Neural cell (in vitro differentiated cells): ENCODE results near the gene LTA4H. TPM values are rescaled to one million over a fixed set of nuclear protein-coding genes. Genes with fewer than 3 reads are reported as not detected.

Experiments
- H2AFZ ChIP-seq: fragments of 200-600, 300-800 bp; sonication (generic), shearing (Covaris generic); 2 replicates; pipeline ENCODE4 v1.6.0; 2014; ENCODE audit warnings: low read depth, mild to moderate bottlenecking, antibody characterized with exemption, low read length, moderate library complexity
- H3F3A ChIP-seq: fragments of 200-600 bp; shearing (Covaris generic); 2 replicates; pipeline ENCODE4 v1.6.1; 2016; ENCODE audit warnings: mild to moderate bottlenecking, moderate library complexity, mixed read lengths, antibody characterized with exemption, low read length; ENCODE audit not compliant: insufficient read depth, poor library complexity, severe bottlenecking
- H3K27ac ChIP-seq: fragments of 200-600, 300-800 bp; sonication (generic), shearing (Covaris generic); 2 replicates; pipeline ENCODE4 v1.5.1; 2014; ENCODE audit warnings: mild to moderate bottlenecking, low read length, moderate library complexity
- H3K27me3 ChIP-seq: fragments of 300-800, 200-600 bp; sonication (generic), shearing (Covaris generic); 2 replicates; pipeline ENCODE4 v1.6.0; 2014; ENCODE audit warnings: mild to moderate bottlenecking, low read depth, low read length, moderate library complexity; ENCODE audit not compliant: insufficient read depth
- H3K36me3 ChIP-seq: fragments of 300-800, 200-600 bp; sonication (generic), shearing (Covaris generic); 2 replicates; pipeline ENCODE4 v1.5.1; 2014; ENCODE audit warnings: mild to moderate bottlenecking, antibody characterized with exemption, low read length, moderate library complexity; ENCODE audit not compliant: insufficient read depth
- H3K4me2 ChIP-seq: fragments of 300-800, 200-600 bp; sonication (generic), shearing (Covaris generic); 2 replicates; pipeline ENCODE4 v1.6.0; 2014; ENCODE audit warnings: mild to moderate bottlenecking, low read length
- H3K4me3 ChIP-seq: fragments of 300-800, 200-600 bp; sonication (generic), shearing (Covaris generic); 2 replicates; pipeline ENCODE4 v1.5.1; 2014; ENCODE audit warnings: mild to moderate bottlenecking, low read length, moderate library complexity
- H3K79me2 ChIP-seq: fragments of 200-600 bp; shearing (Covaris generic); replicated peaks from 2 replicates; pipeline ENCODE4 v1.6.0; 2014; ENCODE audit warnings: mild to moderate bottlenecking, low read length, moderate library complexity; ENCODE audit not compliant: insufficient read depth
- H3K9ac ChIP-seq: fragments of 300-800, 200-600 bp; sonication (generic), shearing (Covaris generic); 2 replicates; pipeline ENCODE4 v1.6.1; 2016; ENCODE audit warnings: mild to moderate bottlenecking, low read length, mixed read lengths
- H3K9me2 ChIP-seq: fragments of 200-600 bp; shearing (Covaris generic); 2 replicates; pipeline ENCODE4 v1.6.1; 2016; ENCODE audit warnings: mild to moderate bottlenecking, low read length, mixed read lengths; ENCODE audit not compliant: insufficient read depth
- H3K9me3 ChIP-seq: fragments of 200-600, 300-800 bp; sonication (generic), shearing (Covaris generic); 2 replicates; pipeline ENCODE4 v1.6.1; 2016; ENCODE audit warnings: mild to moderate bottlenecking, mixed run types, low read length, moderate library complexity, mixed read lengths
- H4K20me1 ChIP-seq: fragments of 200-600 bp; shearing (Covaris generic); 2 replicates; pipeline ENCODE4 v1.6.1; 2016; ENCODE audit warnings: mild to moderate bottlenecking, mixed run types; ENCODE audit not compliant: insufficient read depth
- CTCF ChIP-seq: fragments of 450-650 bp; IDR thresholded peaks from 2 replicates; pipeline ENCODE4 v1.5.1; 2014; ENCODE audit warnings: antibody characterized with exemption, mild to moderate bottlenecking, moderate library complexity; ENCODE audit not compliant: poor library complexity, severe bottlenecking
- EP300 ChIP-seq: fragments of 450-650 bp; conservative IDR thresholded peaks from 2 replicates; pipeline ENCODE4 v1.6.1; 2014; ENCODE audit warnings: antibody characterized with exemption, mild to moderate bottlenecking, moderate library complexity; ENCODE audit not compliant: poor library complexity, severe bottlenecking
- EZH2 ChIP-seq: fragments of 200-600, 300-800 bp; shearing (Covaris generic), sonication (generic); IDR thresholded peaks from 2 replicates; pipeline ENCODE4 v1.6.1; 2014; ENCODE audit warnings: antibody characterized with exemption, low read length, borderline replicate concordance, mild to moderate bottlenecking; ENCODE audit not compliant: insufficient read depth, poor library complexity, severe bottlenecking
- MXI1 ChIP-seq: fragments of 450-650 bp; conservative IDR thresholded peaks from 2 replicates; pipeline ENCODE4 v1.6.1; 2014; ENCODE audit warnings: antibody characterized with exemption, mild to moderate bottlenecking; ENCODE audit not compliant: poor library complexity, severe bottlenecking
- POLR2AphosphoS5 ChIP-seq: IDR thresholded peaks from 2 replicates; pipeline ENCODE4 v1.6.1; 2012
- RAD21 ChIP-seq: fragments of 450-650 bp; conservative IDR thresholded peaks from 2 replicates; pipeline ENCODE4 v1.6.1; 2014; ENCODE audit warnings: antibody characterized with exemption, mild to moderate bottlenecking, moderate library complexity
- SMC3 ChIP-seq: fragments of 450-650 bp; conservative IDR thresholded peaks from 2 replicates; pipeline ENCODE4 v1.6.1; 2014; ENCODE audit warnings: antibody characterized with exemption, mild to moderate bottlenecking, moderate library complexity; ENCODE audit not compliant: poor library complexity
- TAF1 ChIP-seq: IDR thresholded peaks from 2 replicates; pipeline ENCODE4 v1.6.1; 2012; ENCODE audit warnings: low read depth
- polyA plus RNA-seq: library from polyadenylated mRNA; depleted of rRNA; stranded (reverse); fragments of >200 nt; gene quantifications from 2 replicates; pipeline ENCODE4 v1.2.3, GENCODE V29; 2014
- TF ChIP-seq, protein P1 (sequence below): IDR thresholded peaks from 2 replicates; pipeline ENCODE4 v1.6.1; 2012; ENCODE audit warnings: borderline replicate concordance

LTA4H gene
- polyA plus RNA-seq, 1 donor from 2014 or later = 55.3 TPM

DNA sequence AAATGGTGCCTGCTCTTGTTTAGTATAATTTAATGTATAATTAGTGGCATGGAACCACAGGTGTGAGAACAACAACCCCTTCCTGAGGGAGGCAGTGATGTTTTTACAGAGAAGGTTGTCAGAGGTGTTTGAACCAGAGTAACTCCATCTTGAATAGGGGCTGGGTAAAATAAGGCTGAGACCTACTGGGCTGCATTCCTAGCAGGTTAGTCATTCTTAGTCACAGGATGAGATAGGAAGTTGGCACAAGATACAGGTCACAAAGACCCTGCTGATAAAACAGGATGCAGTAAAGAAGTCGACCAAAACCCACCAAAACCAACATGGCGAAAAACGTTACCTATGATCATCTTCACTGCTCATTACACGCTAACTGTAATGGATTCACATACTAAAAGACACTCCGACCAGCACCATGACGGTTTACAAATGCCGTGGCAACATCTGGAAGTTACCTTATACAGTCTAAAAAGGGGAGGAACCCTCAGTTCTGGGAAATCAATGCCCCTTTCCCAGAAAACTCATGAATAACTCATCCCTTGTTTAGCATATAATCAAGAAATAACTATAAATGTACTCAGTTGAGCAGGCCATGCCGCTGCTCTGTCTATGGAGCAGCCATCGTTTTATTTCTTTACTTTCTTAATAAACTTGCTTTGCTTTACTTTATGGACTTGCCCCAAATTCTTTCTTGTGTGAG is 47.8 kb upstream of the LTA4H start:
- no peaks in the 10 kb centered on the region for H3K36me3 ChIP-seq

GRCh38 chr12:96081596-96081995 is 46.2 kb upstream of the LTA4H start:
- no peak overlapping the region for H3K27ac ChIP-seq
- no peak overlapping the region for H3K4me2 ChIP-seq
- H3K9me2 ChIP-seq = no peaks in the 10 kb centered on the region
- H3F3A ChIP-seq = no peaks in the 10 kb centered on the region
- H3K9me3 ChIP-seq = no peaks in the 10 kb centered on the region
- no peak for TF ChIP-seq RAD21
- no peaks in the 10 kb centered on the region for H3K79me2 ChIP-seq
- H3K9ac ChIP-seq = no peak overlapping the region
- H4K20me1 ChIP-seq = no peaks in the 10 kb centered on the region
- no peak overlapping the region for H3K4me3 ChIP-seq
- H3K36me3 ChIP-seq = no peaks in the 10 kb centered on the region
- H2AFZ ChIP-seq = no peak overlapping the region
- no peaks in the 10 kb centered on the region for H3K27me3 ChIP-seq

More for the DNA sequence above, 47.8 kb upstream of the LTA4H start:
- Histone ChIP-seq H3F3A (no peaks in the 10 kb centered on the region), H4K20me1 (no peaks in the 10 kb centered on the region), H3K9ac (no peak overlapping the region), H3K27ac (no peak overlapping the region), H3K27me3 (no peaks in the 10 kb centered on the region), H3K9me2 (no peaks in the 10 kb centered on the region), H3K79me2 (no peaks in the 10 kb centered on the region), H2AFZ (no peak overlapping the region), H3K4me3 (no peak overlapping the region), H3K4me2 (no peak overlapping the region), H3K9me3 (no peaks in the 10 kb centered on the region)
- TF ChIP-seq EP300 (no peak), SMC3 (no peak), EZH2 (no peak), CTCF (no peak), POLR2AphosphoS5 (no peak), RAD21 (no peak), MXI1 (no peak), TAF1 (no peak)
- TF ChIP-seq, protein P1, sequence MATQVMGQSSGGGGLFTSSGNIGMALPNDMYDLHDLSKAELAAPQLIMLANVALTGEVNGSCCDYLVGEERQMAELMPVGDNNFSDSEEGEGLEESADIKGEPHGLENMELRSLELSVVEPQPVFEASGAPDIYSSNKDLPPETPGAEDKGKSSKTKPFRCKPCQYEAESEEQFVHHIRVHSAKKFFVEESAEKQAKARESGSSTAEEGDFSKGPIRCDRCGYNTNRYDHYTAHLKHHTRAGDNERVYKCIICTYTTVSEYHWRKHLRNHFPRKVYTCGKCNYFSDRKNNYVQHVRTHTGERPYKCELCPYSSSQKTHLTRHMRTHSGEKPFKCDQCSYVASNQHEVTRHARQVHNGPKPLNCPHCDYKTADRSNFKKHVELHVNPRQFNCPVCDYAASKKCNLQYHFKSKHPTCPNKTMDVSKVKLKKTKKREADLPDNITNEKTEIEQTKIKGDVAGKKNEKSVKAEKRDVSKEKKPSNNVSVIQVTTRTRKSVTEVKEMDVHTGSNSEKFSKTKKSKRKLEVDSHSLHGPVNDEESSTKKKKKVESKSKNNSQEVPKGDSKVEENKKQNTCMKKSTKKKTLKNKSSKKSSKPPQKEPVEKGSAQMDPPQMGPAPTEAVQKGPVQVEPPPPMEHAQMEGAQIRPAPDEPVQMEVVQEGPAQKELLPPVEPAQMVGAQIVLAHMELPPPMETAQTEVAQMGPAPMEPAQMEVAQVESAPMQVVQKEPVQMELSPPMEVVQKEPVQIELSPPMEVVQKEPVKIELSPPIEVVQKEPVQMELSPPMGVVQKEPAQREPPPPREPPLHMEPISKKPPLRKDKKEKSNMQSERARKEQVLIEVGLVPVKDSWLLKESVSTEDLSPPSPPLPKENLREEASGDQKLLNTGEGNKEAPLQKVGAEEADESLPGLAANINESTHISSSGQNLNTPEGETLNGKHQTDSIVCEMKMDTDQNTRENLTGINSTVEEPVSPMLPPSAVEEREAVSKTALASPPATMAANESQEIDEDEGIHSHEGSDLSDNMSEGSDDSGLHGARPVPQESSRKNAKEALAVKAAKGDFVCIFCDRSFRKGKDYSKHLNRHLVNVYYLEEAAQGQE = no peak
